HG03280 (cell line): ENCODE measurements around the gene MOB1A.
"Not testable (repeated sequence)": the region's sequence is repeated elsewhere in the genome, so short reads cannot be mapped to it uniquely, and the experiment has no call there.

Experiments
- ATAC-seq: cut with Tn5 transposase; IDR thresholded peaks from one replicate; pipeline ENCODE4 v1.9.1; 2021; ENCODE audit warnings: mild to moderate bottlenecking, moderate library complexity; ENCODE audit not compliant: unreplicated experiment

MOB1A gene

DNA sequence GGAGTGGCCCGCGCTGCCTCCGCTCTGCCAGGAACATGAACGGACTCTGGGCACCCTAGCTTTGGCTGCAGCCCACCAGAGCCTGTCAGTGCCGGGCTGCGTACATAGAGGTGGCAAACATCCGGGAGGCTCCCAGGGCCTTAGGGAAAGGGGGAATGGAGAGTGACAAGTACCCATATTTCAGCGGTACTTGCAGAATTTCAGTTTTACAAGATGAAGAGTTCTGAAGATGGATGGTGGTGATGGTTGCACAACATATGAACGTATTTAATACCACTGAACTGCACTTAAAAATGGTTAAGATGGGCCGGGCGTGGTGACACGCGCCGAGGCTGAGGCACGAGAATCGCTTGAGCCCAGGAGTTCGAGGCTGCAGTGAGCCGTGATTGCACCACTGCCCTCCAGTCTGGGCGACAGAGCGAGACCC, 20.6 kb upstream of the MOB1A start:
- ATAC-seq = no peak

GRCh38 chr2:74198461-74199274, 20.0 kb upstream of the MOB1A start, which contains the start of gene MTHFD2:
Gene MTHFD2 (plus strand): TSS chr2:74198615. CDS start chr2:74198642, 27 bp downstream.
- ATAC-seq = peak; percentile 88

- ATAC-seq = no peak
Measured at GRCh38 chr2:74198023-74198460, 19.4 kb upstream of the MOB1A start.

- ATAC-seq = no peak
Measured at GRCh38 chr2:74197049-74197448, 18.4 kb upstream of the MOB1A start.

GRCh38 chr2:74194799-74195198, 16.1 kb upstream of the MOB1A start:
- ATAC-seq = no peak

DNA sequence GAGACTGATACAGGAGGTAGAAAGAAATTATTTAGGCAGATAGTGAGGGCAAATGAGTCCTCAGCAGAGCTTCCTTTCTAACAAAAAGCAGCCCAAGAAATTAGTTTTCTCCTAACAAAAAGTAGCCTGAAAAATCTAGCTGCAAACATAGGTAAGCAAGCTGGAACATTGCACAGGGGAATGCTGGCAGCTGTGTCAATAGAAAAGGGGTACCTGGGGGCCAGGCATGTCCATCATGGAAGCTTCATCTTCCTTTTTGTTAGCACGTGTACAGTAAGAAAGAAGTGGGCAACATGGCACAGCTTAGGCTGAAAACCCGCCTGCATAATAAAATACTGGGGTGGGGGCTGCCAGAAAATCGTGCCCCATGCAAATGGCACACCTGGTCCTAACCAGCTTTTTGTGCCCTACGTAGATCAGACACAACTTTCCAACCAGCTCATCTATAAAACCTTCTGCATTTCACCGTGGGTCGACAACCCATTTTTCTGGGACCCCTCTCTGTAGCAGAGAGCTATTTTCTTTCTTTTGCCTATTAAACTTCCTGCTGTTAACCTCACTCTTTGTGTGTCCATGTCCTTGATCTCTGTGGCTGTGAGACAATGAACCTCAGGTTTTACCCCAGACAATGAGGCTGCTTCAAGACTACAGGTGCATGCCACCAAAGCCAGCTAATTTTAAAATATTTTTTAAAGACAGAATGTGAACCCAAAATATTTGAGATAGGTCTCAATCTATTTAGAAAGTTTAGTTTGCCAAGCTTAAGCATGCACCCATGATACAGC, 13.1 kb upstream of the MOB1A start:
- ATAC-seq = no peak

DNA sequence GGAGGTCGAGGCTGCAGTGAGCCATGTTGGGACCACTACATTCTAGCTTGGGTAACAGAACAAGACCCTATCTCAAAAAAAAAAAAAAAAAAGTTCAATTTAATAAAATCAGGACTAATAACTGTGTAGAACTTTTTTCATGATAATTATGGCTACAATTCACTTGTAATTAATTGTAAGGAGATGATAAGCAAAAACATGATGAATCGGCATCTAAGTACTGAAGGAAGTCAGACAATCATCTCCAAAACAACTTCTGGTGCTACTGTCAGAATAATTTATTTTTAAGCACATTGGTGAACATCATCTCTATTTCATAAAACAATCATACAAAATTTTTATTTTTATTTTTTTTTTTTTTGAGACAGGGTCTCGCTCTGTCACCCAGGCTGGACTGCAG, 10.0 kb upstream of the MOB1A start:
- ATAC-seq = no peak

- no peak for ATAC-seq
Measured at GRCh38 chr2:74188018-74188601, 9.4 kb upstream of the MOB1A start.

GRCh38 chr2:74186706-74187105, 8.0 kb upstream of the MOB1A start:
- not testable (repeated sequence) for ATAC-seq

- ATAC-seq = peak; percentile 43
Measured at GRCh38 chr2:74186038-74186437, 7.4 kb upstream of the MOB1A start.

GRCh38 chr2:74183878-74184277, 5.2 kb upstream of the MOB1A start:
- ATAC-seq = no peak

DNA sequence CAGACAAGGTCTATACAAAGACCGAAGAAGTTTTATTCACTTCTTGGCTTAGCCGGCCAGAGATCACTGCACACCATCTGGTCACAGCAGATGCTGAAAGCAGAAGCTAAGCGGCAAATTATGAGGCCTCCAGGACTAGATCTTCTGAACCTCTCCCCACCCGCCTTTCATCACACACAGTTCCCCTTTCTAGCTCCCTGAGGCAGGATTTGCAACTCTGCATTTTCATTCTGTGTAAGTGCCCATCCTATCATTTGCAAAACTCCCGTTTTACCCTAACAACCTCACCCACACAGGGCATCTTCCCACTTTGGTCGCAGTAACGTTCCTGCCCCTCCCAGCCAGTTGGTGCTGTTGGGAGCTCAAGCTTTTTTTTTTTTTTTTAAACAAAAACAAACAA, 3.1 kb upstream of the MOB1A start:
- peak; percentile 28 for ATAC-seq

- ATAC-seq = peak; percentile 13
Measured at GRCh38 chr2:74179063-74179865, 585 bp upstream of the MOB1A start.

DNA sequence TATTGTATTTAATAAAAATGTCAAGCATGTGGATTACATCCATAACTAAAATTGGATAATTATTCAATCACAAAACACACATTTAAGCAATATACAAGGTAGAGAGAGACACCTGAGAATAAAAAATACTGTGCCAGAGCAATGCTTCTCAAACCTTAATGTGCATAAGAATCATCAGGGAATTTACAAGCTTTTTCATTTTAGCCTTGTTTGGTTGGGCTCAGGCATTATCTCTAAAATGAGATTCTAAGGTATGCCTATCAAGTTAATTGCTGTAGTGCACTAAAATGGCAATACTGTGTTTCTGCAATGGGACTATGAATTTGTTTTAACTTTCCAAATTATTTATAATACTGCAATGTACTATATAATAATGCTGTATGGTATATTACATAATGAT, 983 bp downstream of the MOB1A start:
- ATAC-seq = no peak

DNA sequence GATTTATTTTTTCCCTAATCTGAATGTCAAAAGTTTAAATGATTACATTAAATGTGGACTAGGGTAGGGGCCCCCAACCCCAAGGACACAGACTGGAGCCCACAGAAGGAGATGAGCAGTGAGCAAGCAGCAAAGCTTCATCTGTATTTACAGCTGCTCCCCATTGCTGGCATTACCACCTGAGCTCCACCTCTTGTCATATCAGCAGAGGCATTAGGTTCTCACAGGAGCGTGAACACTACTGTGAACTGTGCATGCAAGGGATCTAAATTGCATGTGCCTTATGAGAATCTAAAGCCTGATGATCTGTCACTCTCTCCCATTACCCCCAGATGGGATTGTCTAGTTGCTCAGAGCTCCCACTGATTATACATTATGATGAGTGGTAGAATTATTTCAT, 3.8 kb downstream of the MOB1A start:
- ATAC-seq = no peak

GRCh38 chr2:74168739-74169138, 9.9 kb downstream of the MOB1A start:
- ATAC-seq = no peak

DNA sequence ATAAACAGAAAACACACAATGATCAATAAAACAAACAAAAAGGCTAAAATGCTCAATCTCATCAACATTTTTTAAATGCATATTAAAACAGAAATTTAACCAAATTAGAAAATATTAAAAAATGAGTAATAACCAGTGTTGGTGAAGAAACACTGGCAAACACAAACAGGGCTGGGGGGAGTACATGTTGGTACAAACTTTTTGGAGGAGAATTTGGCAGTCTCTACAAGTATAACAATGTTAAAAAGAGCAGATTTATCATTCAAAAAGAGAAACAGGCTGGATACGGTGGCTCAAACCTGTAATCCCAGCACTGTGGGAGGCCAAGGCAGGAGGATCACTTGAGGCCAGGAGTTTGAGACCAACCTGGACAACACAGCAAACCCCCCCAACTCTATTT, 13.9 kb downstream of the MOB1A start:
- ATAC-seq = no peak

DNA sequence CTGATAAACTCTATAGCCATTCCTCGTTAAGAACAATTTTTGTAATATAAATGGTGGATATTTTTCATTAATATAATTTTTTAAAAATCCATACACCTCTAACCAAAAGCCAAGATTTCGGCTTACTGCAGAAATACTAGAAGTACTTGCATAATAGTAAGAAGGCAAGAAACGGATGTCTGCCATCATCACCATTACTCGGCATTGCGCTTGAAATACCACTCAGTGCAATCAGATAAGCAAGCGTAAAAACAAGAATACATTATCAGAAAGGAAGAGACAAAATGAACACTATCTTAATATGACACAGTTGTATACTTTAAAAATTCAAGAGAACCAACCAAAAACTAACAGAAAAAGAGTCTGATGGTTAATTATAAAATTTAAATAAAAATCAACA, 15.7 kb downstream of the MOB1A start:
- ATAC-seq = no peak

DNA sequence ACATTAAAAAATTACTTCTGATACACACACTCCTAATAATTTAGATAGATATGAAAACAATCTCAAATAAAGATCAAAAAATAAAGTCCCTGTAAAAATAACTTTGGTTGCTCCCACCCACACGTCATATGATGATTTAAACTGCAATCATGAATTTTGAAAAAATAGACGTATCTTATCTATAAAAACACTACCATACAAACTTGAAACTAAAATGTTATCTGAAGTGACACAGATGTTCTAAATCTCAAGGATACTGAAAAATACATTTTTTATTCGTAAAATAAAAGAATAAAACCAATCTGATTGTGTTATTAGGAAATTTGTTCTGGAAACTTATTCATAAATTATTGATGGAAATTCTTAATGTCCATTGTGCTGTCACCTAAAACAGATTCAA, 22.8 kb downstream of the MOB1A start:
- ATAC-seq = no peak

GRCh38 chr2:74152954-74153353, 25.7 kb downstream of the MOB1A start:
- no peak for ATAC-seq
